ENCODE results near the gene PVALEF. TPM values are rescaled to one million over a fixed set of nuclear protein-coding genes. Genes with fewer than 3 reads are reported as not detected.

The PVALEF gene
- total RNA-seq, 4 donors from 2014 or later, result not detected

DNA sequence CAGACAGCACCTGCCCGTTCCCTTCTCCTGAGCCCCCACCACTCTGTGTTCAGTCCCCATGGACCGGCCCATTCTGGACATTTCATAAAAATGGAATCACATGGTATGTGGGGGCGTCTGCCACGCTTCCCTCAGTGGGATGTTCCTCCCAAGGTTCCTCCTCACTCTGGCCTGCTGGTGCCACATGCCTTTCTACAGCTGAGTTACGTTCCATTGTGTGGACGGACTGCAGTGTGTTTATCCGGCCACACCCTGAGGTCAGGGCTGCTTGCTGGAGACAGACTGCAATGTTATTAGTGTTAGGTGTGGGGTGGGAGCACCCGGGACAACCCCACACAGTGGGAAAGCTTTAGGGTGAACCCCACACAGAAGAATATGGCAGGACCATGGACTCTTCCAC is 6.6 kb downstream of the PVALEF start:
- intact Hi-C loops (cut with DNase I), result no loop called here
- WGBS, result 64% methylated on average over 6 of the region's 8 CpGs

DNA sequence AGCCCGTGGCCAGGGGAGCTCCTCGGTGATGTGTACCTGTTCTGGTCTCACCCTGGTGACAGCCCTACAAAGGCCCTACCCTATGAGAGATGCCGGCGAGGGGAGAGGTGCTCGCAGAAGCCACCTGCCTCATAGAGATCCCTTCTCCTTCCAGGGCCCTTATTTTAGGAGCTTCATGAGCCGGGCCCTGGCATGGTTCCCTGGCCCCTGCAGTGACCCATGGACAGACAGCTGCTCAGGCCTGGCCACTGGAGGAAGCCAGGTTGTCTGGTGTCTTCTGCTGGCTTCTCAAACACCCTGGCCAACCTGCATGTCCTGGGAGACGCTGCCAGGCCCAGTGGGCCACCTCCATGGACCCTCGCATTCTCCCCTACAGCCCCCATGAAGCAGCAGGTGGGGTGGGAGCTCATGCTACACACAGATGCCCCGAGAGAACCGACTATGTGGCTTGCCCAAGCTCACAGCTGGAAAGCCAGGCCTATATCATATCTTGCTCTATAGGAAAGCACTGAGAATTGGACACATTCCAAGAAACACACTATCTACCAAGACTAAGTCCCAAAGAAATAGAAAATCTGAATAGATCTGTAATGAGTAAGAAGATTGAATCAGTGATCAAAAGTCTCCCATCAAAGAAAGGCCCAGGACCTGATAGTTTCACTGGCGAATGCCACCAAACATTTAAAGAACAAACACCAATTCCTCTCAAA is 7.9 kb downstream of the PVALEF start:
- intact Hi-C loops (cut with DNase I), result no loop called here
- DNase-seq (ENCODE audit: extremely low spot score), result no peak
- Histone ChIP-seq H3K27me3 (no peaks in the 10 kb centered on the region), H3K27ac (replicated peaks in 1 of 4) (no peak overlapping the region), H3K4me1 (no peaks in the 10 kb centered on the region), H3K4me3 (no peak overlapping the region), H3K9me3 (peaks cover 0 to 4% (median 0%) of the 10 kb centered on the region in 4 donors), H3K36me3 (no peaks in the 10 kb centered on the region)
- 92% methylated on average over 11 of the region's 11 CpGs for WGBS
- TF ChIP-seq POLR2AphosphoS5 (IDR thresholded peaks at IDR 0.05) (no peak), POLR2A (IDR thresholded peaks at IDR 0.05; ENCODE audit: low read depth) (no peak), EP300 (IDR thresholded peaks at IDR 0.05) (no peak)
- TF ChIP-seq, protein P1, sequence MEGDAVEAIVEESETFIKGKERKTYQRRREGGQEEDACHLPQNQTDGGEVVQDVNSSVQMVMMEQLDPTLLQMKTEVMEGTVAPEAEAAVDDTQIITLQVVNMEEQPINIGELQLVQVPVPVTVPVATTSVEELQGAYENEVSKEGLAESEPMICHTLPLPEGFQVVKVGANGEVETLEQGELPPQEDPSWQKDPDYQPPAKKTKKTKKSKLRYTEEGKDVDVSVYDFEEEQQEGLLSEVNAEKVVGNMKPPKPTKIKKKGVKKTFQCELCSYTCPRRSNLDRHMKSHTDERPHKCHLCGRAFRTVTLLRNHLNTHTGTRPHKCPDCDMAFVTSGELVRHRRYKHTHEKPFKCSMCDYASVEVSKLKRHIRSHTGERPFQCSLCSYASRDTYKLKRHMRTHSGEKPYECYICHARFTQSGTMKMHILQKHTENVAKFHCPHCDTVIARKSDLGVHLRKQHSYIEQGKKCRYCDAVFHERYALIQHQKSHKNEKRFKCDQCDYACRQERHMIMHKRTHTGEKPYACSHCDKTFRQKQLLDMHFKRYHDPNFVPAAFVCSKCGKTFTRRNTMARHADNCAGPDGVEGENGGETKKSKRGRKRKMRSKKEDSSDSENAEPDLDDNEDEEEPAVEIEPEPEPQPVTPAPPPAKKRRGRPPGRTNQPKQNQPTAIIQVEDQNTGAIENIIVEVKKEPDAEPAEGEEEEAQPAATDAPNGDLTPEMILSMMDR (IDR thresholded peaks at IDR 0.05), result no peak

More for the DNA sequence above, 6.6 kb downstream of the PVALEF start:
- no peak overlapping the region for H3K27ac ChIP-seq (replicated peaks in 1 of 4)
- TF ChIP-seq POLR2AphosphoS5 (IDR thresholded peaks at IDR 0.05), result no peak
- TF ChIP-seq POLR2A (IDR thresholded peaks at IDR 0.05; ENCODE audit: low read depth), result no peak
- no peak for TF ChIP-seq EP300 (IDR thresholded peaks at IDR 0.05)
- TF ChIP-seq, protein P1 (IDR thresholded peaks at IDR 0.05), result no peak
- H3K4me1 ChIP-seq, result no peaks in the 10 kb centered on the region
- no peak for DNase-seq (ENCODE audit: extremely low spot score)
- no peak overlapping the region for H3K4me3 ChIP-seq
- peaks cover 0 to 4% (median 0%) of the 10 kb centered on the region in 4 donors for H3K27me3 ChIP-seq
- H3K9me3 ChIP-seq, result peaks cover 0 to 4% (median 0%) of the 10 kb centered on the region in 4 donors
- no peaks in the 10 kb centered on the region for H3K36me3 ChIP-seq

DNA sequence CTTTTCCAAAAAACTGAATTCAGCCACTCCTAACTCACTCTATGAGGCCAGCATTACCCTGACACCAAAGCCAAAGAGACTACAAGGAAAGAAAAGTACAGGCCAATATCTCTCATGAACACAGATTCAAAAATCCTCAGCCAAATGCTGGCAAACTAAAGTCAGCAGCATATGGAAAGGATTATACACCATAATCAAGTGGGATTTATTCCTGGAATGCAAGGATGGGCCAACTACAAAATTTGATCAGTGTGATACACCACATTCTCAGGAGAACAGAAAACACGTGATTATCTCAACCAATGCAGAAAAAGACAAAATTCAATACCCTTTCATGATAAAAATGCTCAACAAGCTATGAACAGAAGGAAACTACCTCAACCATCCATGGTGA is 8.5 kb downstream of the PVALEF start:
- no peak for DNase-seq (ENCODE audit: extremely low spot score)
- H3K36me3 ChIP-seq, result no peaks in the 10 kb centered on the region
- TF ChIP-seq EP300 (IDR thresholded peaks at IDR 0.05), result no peak
- no peak for TF ChIP-seq POLR2A (IDR thresholded peaks at IDR 0.05; ENCODE audit: low read depth)
- no peak for TF ChIP-seq POLR2AphosphoS5 (IDR thresholded peaks at IDR 0.05)
- TF ChIP-seq, protein P1 (IDR thresholded peaks at IDR 0.05), result no peak
- intact Hi-C loops (cut with DNase I), result no loop called here
- peaks cover 0 to 4% (median 0%) of the 10 kb centered on the region in 4 donors for H3K9me3 ChIP-seq
- WGBS, result 83% methylated on average over 1 of the region's 1 CpG
- H3K27me3 ChIP-seq, result no peaks in the 10 kb centered on the region
- H3K4me1 ChIP-seq, result no peaks in the 10 kb centered on the region
- no peak overlapping the region for H3K4me3 ChIP-seq
- no peak overlapping the region for H3K27ac ChIP-seq (replicated peaks in 1 of 4)

DNA sequence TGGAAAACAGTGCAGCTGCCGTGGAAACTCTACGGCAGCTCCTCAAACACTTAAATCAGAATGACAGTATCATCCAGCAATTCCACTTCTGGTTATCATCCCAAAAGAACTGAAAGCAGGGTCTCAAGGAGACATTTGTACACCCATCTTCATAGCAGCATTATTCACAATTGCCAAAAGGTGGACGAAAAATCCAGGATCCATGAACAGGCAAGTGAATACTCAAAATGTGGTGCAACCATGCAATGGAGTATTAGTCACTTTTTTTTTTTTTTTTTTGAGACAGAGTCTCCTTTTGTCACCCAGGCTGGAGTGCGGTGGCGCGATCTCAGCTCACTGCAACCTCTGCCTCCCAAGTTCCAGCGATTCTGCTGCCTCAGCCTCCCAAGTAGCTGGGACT is 11.4 kb downstream of the PVALEF start:
- TF ChIP-seq EP300 (IDR thresholded peaks at IDR 0.05) (no peak), POLR2AphosphoS5 (IDR thresholded peaks at IDR 0.05) (no peak), POLR2A (IDR thresholded peaks at IDR 0.05; ENCODE audit: low read depth) (no peak)
- TF ChIP-seq, protein P1 (IDR thresholded peaks at IDR 0.05), result no peak
- no peak overlapping the region for H3K4me3 ChIP-seq
- no peaks in the 10 kb centered on the region for H3K4me1 ChIP-seq
- peaks cover 0 to 16% (median 0%) of the 10 kb centered on the region in 4 donors for H3K27me3 ChIP-seq
- WGBS, result 90% methylated on average over 7 of the region's 7 CpGs
- H3K36me3 ChIP-seq, result no peaks in the 10 kb centered on the region
- H3K9me3 ChIP-seq, result peaks cover 0 to 4% (median 0%) of the 10 kb centered on the region in 4 donors
- DNase-seq (ENCODE audit: extremely low spot score), result no peak
- H3K27ac ChIP-seq (replicated peaks in 1 of 4), result no peak overlapping the region
- intact Hi-C loops (cut with DNase I), result no loop called here

Data from esophagus muscularis mucosa (tissue), 4 donors.